WTC11 (cell line): ENCODE measurements around the gene NRP2. TPM values are rescaled to one million over a fixed set of nuclear protein-coding genes. Genes with fewer than 3 reads are reported as not detected.

Source experiments
- ATAC-seq: fragments of 200-7000 bp; cut with Tn5 transposase; 2 replicates; pipeline ENCODE4 v1.10.0; 2021; ENCODE audit warnings: mild to moderate bottlenecking, moderate library complexity
- CTCF ChIA-PET: fragments of 300-600 bp; sonication (Branson Sonifier 250); formaldehyde crosslinking; loops from one replicate; lab custom pipeline; 2021; ENCODE audit warnings: antibody characterized with exemption; lab: Charles Lee
- POLR2A ChIA-PET: fragments of 350-600 bp; sonication (Branson Sonifier 250); formaldehyde crosslinking; loops from one replicate; lab custom pipeline; 2021; ENCODE audit warnings: antibody characterized with exemption; lab: Charles Lee
- DNase-seq: peaks from one replicate; pipeline ENCODE4 v3.0.0; 2021; ENCODE audit warnings: low spot score
- H3K27ac Mint-ChIP-seq: 2 replicates; pipeline ENCODE4 v1.8.0; 2021; ENCODE audit warnings: mixed read lengths
- H3K27me3 Mint-ChIP-seq: 2 replicates; pipeline ENCODE4 v1.8.0; 2021; ENCODE audit warnings: low read depth, mild to moderate bottlenecking, moderate library complexity, mixed read lengths
- H3K36me3 Mint-ChIP-seq: 2 replicates; pipeline ENCODE4 v1.8.0; 2021; ENCODE audit warnings: mixed read lengths
- H3K4me1 Mint-ChIP-seq: 2 replicates; pipeline ENCODE4 v1.8.0; 2022; ENCODE audit warnings: mixed read lengths
- H3K4me3 Mint-ChIP-seq: 2 replicates; pipeline ENCODE4 v1.8.0; 2021; ENCODE audit warnings: mild to moderate bottlenecking, moderate library complexity, mixed read lengths
- H3K9me3 Mint-ChIP-seq: 2 replicates; pipeline ENCODE4 v1.8.0; 2021; ENCODE audit warnings: mixed read lengths
- CBFB ChIP-seq: sonication (generic); formaldehyde crosslinking; IDR thresholded peaks from 2 replicates; pipeline ENCODE4 v1.8.1; 2022; ENCODE audit warnings: mild to moderate bottlenecking, low read depth, missing genetic modification reagents
- CREB1 ChIP-seq: sonication (generic); formaldehyde crosslinking; IDR thresholded peaks from 2 replicates; pipeline ENCODE4 v1.8.0; 2023; ENCODE audit warnings: mild to moderate bottlenecking, missing genetic modification reagents
- EMX1 ChIP-seq: fragments of 250-450 bp; sonication (Bioruptor Pico); IDR thresholded peaks from 2 replicates; pipeline ENCODE4 v1.8.0; 2021; ENCODE audit warnings: mild to moderate bottlenecking
- ESRRA ChIP-seq: sonication (generic); formaldehyde crosslinking; IDR thresholded peaks from 2 replicates; pipeline ENCODE4 v1.8.1; 2022; ENCODE audit warnings: mild to moderate bottlenecking, missing genetic modification reagents, borderline replicate concordance
- GRHL2 ChIP-seq: fragments of 250-450 bp; sonication (Bioruptor Pico); IDR thresholded peaks from 2 replicates; pipeline ENCODE4 v1.8.0; 2022; ENCODE audit warnings: mild to moderate bottlenecking, moderate library complexity; ENCODE audit not compliant: insufficient replicate concordance, severe bottlenecking
- JAZF1 ChIP-seq: fragments of 250-450 bp; sonication (Bioruptor Pico); IDR thresholded peaks from 2 replicates; pipeline ENCODE4 v1.9.0; 2021; ENCODE audit warnings: moderate library complexity, mild to moderate bottlenecking, inconsistent platforms
- NFATC4 ChIP-seq: fragments of 250-450 bp; sonication (Bioruptor Pico); IDR thresholded peaks from 2 replicates; pipeline ENCODE4 v1.9.0; 2021; ENCODE audit warnings: mild to moderate bottlenecking
- SMAD3 ChIP-seq: sonication (generic); formaldehyde crosslinking; IDR thresholded peaks from 2 replicates; pipeline ENCODE4 v1.8.0; 2022; ENCODE audit warnings: missing genetic modification reagents, mild to moderate bottlenecking, borderline replicate concordance
- TEAD4 ChIP-seq: sonication (generic); formaldehyde crosslinking; IDR thresholded peaks from 2 replicates; pipeline ENCODE4 v1.8.0; 2022; ENCODE audit warnings: mild to moderate bottlenecking, missing genetic modification reagents
- ZNF219 ChIP-seq: sonication (generic); formaldehyde crosslinking; IDR thresholded peaks from 2 replicates; pipeline ENCODE4 v1.8.0; 2023; ENCODE audit warnings: missing genetic modification reagents, mild to moderate bottlenecking, borderline replicate concordance
- ZNF263 ChIP-seq: sonication (generic); formaldehyde crosslinking; IDR thresholded peaks from 2 replicates; pipeline ENCODE4 v1.8.1; 2022; ENCODE audit warnings: low read depth, mild to moderate bottlenecking, moderate library complexity, missing genetic modification reagents
- ZNF317 ChIP-seq: sonication (generic); formaldehyde crosslinking; IDR thresholded peaks from 2 replicates; pipeline ENCODE4 v1.8.1; 2023; ENCODE audit warnings: low read depth, mild to moderate bottlenecking, moderate library complexity, missing genetic modification reagents, borderline replicate concordance
- ZNF416 ChIP-seq: fragments of 250-450 bp; sonication (Bioruptor Pico); IDR thresholded peaks from 2 replicates; pipeline ENCODE4 v1.9.0; 2021; ENCODE audit warnings: mild to moderate bottlenecking, inconsistent platforms
- ZNF423 ChIP-seq: fragments of 250-450 bp; sonication (Bioruptor Pico); IDR thresholded peaks from 2 replicates; pipeline ENCODE4 v2.1.2; 2022; ENCODE audit warnings: mild to moderate bottlenecking, moderate library complexity
- ZNF671 ChIP-seq: fragments of 250-450 bp; sonication (Bioruptor Pico); IDR thresholded peaks from 2 replicates; pipeline ENCODE4 v1.8.0; 2021; ENCODE audit warnings: mild to moderate bottlenecking
- total RNA-seq: library from RNA; stranded (reverse); gene quantifications from 3 replicates; pipeline ENCODE4 v1.2.3, GENCODE V29; 2021
- TF ChIP-seq, protein P1 (sequence below): sonication (generic); formaldehyde crosslinking; IDR thresholded peaks from 2 replicates; pipeline ENCODE4 v1.8.1; 2023; ENCODE audit warnings: mild to moderate bottlenecking, moderate library complexity, missing genetic modification reagents
- TF ChIP-seq, protein P2 (sequence below): sonication (generic); formaldehyde crosslinking; IDR thresholded peaks from 2 replicates; pipeline ENCODE4 v1.8.0; 2022; ENCODE audit warnings: missing genetic modification reagents

NRP2 gene
- total RNA-seq, 1 experiment from 2014 or later = 41.0 TPM

DNA sequence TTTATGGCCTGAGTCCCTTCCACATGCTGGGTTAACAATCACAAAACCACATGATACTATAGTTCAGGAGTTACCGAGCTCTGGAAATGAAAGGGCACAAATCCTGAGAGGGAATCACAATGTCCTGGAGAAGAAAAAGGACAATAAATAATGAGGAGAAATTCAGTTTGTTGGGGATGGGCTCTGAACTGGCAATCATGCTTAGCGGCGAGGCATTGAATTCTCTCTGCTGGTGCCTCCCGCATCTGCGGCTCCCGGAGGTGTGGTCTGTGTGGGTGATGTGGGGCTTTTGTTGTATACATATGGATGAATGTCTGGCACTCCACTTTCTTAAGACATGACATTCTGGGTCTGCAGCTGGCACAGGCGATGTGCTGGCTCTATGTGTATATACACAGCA is 46.1 kb downstream of the NRP2 start:
- no peak for DNase-seq
- no peaks in the 10 kb centered on the region for H3K9me3 Mint-ChIP-seq
- TF ChIP-seq ZNF416 (no peak), ZNF219 (CRISPR knock-in tag) (no peak), ESRRA (CRISPR knock-in tag) (no peak), GRHL2 (CRISPR knock-in tag) (no peak), ZNF263 (CRISPR knock-in tag) (no peak), CBFB (CRISPR knock-in tag) (no peak), EMX1 (no peak), JAZF1 (CRISPR knock-in tag) (no peak), ZNF317 (no peak)
- TF ChIP-seq, protein P1, sequence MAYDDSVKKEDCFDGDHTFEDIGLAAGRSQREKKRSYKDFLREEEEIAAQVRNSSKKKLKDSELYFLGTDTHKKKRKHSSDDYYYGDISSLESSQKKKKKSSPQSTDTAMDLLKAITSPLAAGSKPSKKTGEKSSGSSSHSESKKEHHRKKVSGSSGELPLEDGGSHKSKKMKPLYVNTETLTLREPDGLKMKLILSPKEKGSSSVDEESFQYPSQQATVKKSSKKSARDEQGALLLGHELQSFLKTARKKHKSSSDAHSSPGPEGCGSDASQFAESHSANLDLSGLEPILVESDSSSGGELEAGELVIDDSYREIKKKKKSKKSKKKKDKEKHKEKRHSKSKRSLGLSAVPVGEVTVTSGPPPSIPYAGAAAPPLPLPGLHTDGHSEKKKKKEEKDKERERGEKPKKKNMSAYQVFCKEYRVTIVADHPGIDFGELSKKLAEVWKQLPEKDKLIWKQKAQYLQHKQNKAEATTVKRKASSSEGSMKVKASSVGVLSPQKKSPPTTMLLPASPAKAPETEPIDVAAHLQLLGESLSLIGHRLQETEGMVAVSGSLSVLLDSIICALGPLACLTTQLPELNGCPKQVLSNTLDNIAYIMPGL (CRISPR knock-in tag) = no peak
- ChIA-PET POLR2A (no interaction called here), CTCF (interaction anchor here (2.1 kb wide), 1 partner anchor 7 kb away, joined by 13 read pairs; no protein-coding TSS in a partner anchor)
- H3K27me3 Mint-ChIP-seq = no peaks in the 10 kb centered on the region
- no peak for ATAC-seq
- H3K4me1 Mint-ChIP-seq = peaks cover 32% of the 10 kb centered on the region
- no peak overlapping the region for H3K27ac Mint-ChIP-seq
- H3K36me3 Mint-ChIP-seq = peaks cover 32% of the 10 kb centered on the region
- H3K4me3 Mint-ChIP-seq = no peak overlapping the region

DNA sequence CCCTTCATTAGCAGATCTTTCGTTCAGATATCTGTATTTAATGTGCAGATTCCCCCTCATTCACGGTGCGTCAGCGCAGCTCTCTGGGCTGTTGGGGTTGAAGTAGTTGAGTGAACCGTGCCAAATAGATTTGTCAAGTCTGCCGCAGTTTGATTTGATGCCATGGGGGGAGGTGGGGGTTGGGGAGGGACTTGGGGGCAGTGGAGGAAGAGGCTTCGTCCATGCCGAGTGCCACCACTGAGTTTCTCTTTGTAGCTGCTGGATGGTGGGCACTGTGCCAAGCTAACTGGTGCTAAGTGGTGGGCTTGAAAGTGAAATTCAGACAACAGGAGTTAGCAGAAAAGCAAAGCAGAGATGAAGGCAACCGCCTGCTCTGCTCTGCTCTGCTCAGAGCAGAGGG is 47.9 kb downstream of the NRP2 start:
- peak; percentile 15 for ATAC-seq
- Mint-ChIP-seq H3K27me3 (no peaks in the 10 kb centered on the region), H3K4me3 (no peak overlapping the region), H3K27ac (no peak overlapping the region), H3K9me3 (no peaks in the 10 kb centered on the region), H3K4me1 (peaks cover 50% of the 10 kb centered on the region), H3K36me3 (peaks cover 17% of the 10 kb centered on the region)
- POLR2A ChIA-PET = interaction anchor here (0.6 kb wide), 1 partner anchor 40 kb away, joined by 3 read pairs; no protein-coding TSS in a partner anchor
- DNase-seq = no peak
- CTCF ChIA-PET = interaction anchor here (0.5 to 2.1 kb wide), 5 partner anchors 9 to 1950 kb away, joined by 3 to 13 read pairs (median 5); no protein-coding TSS in a partner anchor
- TF ChIP-seq TEAD4 (CRISPR knock-in tag) (no peak), ZNF671 (no peak), CREB1 (CRISPR knock-in tag) (no peak)

DNA sequence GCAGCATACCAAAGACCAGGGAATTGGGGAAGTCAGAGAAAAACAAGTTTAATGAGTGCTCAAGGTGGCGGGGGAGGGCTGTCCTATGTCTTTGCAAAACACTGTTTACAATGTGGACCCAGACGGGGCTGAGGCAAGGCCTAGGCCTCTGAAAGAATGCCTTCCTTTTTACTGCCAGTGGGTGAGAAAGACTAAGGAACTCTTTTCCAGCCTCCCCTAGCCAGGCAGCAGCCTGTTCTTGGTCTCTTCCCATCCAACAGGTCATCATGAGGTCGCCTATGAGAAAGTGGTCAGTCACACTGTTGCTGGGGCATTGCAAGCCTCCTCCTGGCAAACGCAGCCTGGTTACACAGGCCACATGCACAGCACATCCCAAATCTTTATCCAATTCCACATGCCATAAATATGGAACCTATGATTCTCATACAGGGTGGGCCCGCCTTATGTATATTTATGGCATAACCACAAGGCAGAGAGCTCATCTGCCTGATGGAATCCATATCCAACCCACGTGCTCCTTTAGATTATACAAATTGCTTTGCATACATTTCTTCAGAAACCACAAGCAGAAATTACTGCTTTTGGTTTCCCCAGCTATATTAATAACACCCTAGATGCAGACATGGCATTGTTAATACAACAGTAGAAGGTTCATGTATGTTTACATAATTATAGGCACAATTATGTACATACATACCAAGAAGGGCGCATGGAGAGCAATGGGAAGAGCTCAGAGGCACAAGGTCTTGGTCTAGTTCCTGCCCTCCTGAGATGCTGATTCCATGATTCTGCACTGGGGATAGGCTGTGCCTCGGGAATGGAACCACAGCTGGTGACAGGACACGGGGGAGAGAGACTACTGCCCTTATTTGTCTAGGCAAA is 48.6 kb downstream of the NRP2 start:
- H3K4me3 Mint-ChIP-seq = no peak overlapping the region
- 0 out of 2 replicates have a peak overlapping the region, but pooled peaks have one; percentile 20 for H3K27ac Mint-ChIP-seq
- no peak for DNase-seq
- ChIA-PET POLR2A (interaction anchor here (0.6 kb wide), 1 partner anchor 236 kb away, joined by 6 read pairs; no protein-coding TSS in a partner anchor), CTCF (interaction anchor here (0.5 to 5.3 kb wide), 4 partner anchors 10 to 35 kb away, joined by 3 to 32 read pairs (median 8); no protein-coding TSS in a partner anchor)
- H3K4me1 Mint-ChIP-seq = peaks cover 50% of the 10 kb centered on the region
- no peaks in the 10 kb centered on the region for H3K9me3 Mint-ChIP-seq
- TF ChIP-seq SMAD3 (CRISPR knock-in tag) (no peak), ZNF423 (CRISPR knock-in tag) (no peak), NFATC4 (CRISPR knock-in tag) (no peak)
- TF ChIP-seq, protein P2, sequence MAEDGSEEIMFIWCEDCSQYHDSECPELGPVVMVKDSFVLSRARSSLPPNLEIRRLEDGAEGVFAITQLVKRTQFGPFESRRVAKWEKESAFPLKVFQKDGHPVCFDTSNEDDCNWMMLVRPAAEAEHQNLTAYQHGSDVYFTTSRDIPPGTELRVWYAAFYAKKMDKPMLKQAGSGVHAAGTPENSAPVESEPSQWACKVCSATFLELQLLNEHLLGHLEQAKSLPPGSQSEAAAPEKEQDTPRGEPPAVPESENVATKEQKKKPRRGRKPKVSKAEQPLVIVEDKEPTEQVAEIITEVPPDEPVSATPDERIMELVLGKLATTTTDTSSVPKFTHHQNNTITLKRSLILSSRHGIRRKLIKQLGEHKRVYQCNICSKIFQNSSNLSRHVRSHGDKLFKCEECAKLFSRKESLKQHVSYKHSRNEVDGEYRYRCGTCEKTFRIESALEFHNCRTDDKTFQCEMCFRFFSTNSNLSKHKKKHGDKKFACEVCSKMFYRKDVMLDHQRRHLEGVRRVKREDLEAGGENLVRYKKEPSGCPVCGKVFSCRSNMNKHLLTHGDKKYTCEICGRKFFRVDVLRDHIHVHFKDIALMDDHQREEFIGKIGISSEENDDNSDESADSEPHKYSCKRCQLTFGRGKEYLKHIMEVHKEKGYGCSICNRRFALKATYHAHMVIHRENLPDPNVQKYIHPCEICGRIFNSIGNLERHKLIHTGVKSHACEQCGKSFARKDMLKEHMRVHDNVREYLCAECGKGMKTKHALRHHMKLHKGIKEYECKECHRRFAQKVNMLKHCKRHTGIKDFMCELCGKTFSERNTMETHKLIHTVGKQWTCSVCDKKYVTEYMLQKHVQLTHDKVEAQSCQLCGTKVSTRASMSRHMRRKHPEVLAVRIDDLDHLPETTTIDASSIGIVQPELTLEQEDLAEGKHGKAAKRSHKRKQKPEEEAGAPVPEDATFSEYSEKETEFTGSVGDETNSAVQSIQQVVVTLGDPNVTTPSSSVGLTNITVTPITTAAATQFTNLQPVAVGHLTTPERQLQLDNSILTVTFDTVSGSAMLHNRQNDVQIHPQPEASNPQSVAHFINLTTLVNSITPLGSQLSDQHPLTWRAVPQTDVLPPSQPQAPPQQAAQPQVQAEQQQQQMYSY (CRISPR knock-in tag) = no peak
- peak; percentile 19 for ATAC-seq
- no peaks in the 10 kb centered on the region for H3K27me3 Mint-ChIP-seq
- peaks cover 16% of the 10 kb centered on the region for H3K36me3 Mint-ChIP-seq
